Measurements from ENCODE around the gene PSD2.

DNA sequence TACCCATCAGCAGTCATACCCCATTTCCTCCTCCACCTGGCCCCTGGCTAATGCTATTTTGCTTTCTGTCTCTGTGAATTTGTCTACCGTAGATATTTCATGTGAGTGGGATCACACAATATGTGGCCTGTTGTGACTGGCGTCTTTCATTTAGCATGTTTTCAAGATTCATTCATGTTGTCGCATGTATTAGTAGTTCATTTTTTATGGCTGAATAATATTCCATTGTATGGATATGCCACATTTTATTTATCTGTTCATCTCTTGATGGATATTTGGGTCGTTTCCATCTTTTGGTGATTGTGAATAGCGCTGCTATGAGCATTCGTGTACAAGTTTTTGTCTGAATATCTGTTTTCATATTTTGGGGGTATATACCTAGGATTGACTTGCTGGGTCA, 33.9 kb downstream of the PSD2 start:
- TF ChIP-seq POLR2A (IDR thresholded peaks at IDR 0.05; ENCODE audit: low read length) (no peak), GATA1 (IDR thresholded peaks at IDR 0.05; ENCODE audit: low read depth, low read length) (no peak)

Data from erythroblast (primary cell).